Stimulated activated CD4-positive, alpha-beta T cell treated with anti-CD3 and anti-CD28 coated beads, Interleukin-15, amount 100 ng/mL, for 1 hour (primary cell): ENCODE data around the gene KITLG.
"Not testable (repeated sequence)": the region's sequence is repeated elsewhere in the genome, so short reads cannot be mapped to it uniquely, and the experiment has no call there.

Experiments
- DNase-seq, 2 donors: peaks; one replicate each; pipeline ENCODE4 v3.0.0-alpha.2; 2020; ENCODE audit warnings: low read depth in 1 of 2, low spot score in 1 of 2

Gene KITLG

DNA sequence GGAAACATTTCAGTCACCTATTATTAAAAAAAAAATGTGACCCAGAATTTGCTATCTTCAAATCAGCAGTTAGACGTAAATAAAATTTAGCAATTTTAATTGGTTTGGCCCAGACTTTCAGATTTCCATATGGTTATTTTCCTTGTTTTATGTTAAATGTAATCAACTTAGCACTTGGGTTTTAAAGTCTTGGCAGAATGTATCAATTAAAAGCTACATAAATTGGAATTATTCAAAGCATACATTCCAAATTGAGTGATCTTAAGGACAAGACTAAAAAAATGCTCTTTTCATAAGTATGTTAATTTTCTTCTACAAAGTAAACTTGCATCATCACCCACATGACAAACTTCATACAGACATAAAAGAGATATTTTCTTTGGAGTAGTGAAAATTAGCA is 3.4 kb downstream of the KITLG start:
- DNase-seq: no peak

DNA sequence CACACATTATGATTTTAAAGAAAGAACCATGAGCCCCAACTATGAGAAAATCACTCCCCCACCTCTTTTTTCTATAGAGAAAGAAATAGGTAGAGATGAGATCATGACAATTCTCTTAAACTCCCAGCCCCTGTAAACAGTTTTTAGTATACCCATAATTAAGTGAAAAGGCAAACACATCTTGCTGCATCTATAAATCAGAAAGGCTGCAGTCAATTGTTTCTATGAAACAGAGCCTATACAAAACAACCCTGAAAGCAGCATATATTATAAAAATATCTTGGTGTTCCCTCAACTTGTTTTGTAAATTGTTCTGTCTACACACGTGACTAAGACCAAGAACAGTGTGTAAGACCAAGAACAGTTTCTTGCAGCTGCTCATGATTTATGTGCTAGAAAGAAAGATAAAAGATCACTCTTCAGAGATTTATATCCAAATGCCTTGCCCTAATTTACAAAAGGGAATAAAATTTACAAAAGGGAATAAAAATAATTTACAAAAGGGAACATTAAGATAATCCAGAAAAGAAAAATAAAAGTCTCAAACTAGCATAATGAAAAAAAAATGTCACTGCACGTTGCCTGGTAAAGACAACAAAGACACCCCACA is 4.8 kb downstream of the KITLG start:
- DNase-seq: no peak

DNA sequence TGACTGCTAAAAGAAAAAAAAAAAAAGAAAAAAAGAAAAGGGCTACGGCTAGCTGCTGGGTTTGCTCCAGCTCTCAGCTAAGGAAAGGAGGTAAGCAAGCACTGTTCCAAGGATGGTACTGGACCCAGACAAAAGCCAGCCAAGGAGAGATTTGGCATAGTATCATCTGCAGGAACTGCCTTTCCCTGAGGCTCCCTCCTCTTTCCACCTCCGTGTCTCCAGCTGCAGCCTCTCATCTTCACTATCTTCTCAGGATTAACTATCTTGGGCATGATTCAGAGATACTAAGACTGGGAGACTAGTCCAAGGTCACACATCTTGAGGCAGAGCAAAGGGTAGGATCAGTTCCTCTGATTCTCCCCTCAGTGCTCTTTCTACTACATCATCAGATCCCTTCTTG is 6.0 kb downstream of the KITLG start:
- no peak for DNase-seq

DNA sequence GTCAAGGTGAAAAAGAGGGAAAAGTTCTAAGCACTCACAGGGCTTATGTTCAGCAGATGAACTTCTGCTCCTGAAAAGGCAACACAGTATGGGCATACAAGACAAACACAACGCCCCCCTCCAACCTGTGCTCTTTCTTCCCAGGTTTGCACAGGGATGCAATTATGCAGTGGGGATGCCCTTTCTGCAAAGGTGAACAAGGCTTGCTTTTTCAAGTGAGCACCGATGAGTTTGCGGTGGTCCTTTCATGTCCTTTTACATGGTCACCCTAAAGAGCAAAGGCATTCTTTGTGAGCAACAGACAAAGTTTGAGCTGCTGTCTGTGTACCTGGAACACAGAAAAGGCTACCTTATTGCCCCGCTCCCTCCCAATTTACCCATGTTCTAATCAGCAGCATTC is 6.7 kb downstream of the KITLG start:
- DNase-seq: no peak

DNA sequence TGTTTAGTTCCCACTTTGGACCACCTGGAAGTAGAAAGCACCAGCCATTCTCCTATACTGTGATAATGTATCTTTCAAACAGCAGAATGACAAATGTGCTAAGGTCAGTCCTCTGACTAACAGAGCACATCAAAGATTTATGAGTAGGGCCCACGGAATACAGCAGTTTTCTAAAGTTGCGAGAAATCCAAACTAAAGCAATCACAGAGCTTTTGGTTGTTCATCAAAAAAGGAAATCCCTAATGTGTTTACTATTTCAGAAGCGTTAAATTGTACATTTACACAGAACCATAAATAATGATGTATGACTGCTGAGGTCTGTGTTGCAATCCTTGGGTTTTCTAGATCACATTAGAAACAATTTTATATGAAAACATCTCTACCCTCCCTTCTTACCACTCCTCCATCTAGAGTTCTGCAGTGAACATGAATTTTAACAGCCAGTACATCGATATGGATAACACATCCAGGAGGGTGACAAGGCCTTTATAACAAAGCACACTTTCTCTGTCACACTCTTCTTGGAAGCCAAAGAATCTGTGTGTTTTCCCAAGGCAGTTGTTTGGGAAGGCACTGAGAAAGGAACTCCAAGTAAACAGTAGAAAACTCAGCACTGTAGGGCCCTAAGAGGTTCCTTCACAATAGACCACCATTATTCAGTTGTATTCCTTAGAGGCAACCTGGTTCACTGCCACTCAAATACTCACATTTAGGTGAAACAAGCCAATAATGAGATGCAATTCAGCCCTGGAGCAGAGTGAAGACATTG is 7.3 kb downstream of the KITLG start:
- no peak for DNase-seq

DNA sequence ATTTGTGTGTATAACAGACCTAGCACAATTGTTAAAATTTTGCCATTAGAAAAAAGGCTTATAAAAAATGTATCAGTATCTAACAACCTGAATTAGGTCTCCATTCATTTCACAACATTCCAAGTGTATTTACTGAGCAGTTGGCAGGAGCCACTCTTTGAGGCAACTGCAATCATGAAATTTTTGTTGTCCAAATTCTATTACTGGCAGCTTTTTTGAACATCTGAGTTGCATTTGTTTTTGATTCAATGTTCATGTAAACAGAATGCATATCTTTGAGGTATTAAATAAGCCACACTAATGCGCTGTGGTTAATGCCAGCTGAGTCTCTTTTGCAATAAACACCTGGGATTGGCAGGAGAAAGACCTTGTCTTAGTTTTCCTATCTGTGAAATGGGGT is 8.7 kb downstream of the KITLG start:
- DNase-seq: no peak

DNA sequence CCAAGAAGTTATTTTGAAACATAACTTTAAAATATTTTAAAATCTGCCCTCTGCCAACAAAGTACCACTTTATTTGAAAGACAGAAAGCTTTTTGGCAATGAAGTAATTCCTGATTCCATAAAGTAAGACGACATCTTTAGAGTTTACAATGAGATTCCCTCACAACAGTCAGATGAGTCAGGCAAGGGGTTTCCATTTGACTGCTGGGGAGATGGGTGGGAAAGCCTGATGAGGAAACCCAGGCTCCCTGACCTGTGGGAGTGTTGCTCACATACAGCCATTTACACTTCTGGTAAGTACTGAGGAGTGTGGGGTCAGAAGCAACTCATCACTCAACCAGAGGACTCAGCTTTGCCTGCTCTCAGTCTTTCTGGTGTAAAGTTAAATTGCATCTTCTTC is 10.2 kb downstream of the KITLG start:
- DNase-seq: no peak

DNA sequence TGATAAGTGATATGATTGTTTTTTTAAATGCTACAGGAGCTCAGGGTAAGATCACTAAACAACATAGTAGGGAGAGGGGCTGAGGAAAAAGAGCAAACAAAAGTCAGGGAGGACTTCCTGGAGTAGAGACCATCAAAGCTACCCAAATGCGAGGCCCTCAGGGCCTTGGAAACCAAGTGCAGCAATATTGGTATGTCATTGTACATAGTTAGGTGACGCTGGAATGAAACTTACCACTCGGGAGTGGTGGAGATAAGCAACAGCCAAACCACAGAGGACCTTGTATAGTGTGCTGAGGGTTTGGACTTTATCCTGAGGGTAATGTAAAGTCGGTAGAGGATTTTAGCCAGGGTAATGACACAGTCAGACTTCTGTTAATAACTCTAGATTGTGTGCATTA is 13.8 kb downstream of the KITLG start:
- DNase-seq: no peak

DNA sequence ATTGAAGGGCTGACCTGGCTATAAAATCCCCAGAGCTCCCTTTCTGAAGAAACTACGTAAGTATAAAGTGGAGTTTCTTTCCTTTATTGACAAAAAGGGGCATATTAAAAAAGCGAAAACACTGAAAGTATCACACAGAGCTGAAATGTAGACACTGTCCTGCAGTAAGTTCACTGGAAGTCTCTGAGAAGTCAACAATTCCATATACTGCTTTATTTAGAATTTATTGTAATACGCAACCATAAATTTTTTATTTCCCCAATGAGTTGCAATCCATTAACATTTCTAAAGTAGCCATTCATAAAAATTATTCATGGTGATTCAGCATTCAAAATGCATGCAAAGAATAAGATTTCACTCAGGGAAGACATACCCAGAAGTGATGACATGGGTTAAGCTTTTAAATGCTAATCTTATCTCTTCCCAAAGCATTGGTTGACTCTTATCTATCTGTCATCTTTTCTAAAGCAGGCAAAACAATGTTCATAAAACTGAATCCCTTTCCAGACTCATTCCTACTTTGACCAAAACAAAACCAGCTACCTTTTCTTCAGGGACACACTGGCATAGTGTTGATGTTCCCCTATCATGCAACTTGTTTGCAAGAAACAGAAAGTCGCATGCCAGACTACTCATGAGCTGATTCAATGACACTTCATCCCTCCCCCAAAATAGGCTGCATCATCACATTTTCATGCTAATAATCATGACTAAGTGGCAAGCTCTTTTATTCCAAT is 17.3 kb downstream of the KITLG start:
- DNase-seq: no peak

DNA sequence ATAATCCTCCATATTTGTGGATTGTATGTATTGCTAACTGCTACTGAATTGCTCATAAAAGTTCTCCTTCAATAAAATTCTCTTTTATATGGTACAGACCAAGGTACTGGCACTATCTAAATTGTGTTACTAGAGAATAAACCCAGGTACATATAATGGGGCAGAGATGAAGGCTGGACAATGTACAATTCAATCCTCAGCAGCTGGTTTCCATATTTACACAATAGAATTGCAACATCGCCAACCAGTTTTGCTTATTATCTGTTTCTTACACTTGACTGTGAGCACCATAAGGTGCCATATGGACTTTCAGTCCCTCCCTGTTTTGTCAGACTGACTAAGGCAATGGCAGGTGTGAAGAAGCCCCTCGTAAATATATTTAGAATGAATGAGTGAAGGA is 18.1 kb downstream of the KITLG start:
- DNase-seq: no peak

DNA sequence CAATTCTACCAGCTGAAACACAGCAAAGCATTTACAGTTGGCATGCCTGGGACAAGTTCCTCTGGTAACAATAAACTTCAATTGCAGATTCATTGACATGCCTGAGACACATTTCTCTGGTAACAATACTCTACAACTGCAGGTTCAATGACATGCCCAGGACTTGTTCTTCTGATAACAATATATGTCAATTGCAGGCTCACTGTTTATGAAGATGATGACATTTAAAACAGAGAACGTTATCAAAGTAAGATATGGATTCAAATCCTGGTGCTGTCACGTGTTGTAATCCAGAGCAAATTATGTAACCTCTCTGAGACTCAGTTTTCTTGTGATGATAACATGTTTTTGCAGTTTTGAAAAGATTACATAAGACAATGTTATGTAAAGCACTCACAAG is 20.5 kb downstream of the KITLG start:
- no peak for DNase-seq

DNA sequence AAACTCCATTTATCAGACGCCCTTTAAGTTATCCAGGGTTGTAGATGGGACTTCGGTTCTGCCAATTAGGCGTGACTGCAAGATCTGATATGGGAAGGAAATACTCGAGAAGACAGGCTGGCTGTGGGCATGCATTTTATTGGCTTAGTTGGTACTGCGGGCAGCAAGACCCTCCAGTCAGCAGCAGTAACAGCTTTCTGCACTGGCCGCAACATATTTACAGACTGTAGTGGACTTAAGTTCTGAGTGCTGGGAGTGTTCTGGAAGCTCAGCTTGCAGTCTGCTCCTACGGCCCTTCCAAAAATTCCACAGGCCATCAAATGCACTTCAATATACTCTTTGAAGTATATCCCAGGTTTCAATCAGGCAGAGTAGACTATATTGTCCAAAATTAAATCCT is 21.1 kb downstream of the KITLG start:
- no peak for DNase-seq

DNA sequence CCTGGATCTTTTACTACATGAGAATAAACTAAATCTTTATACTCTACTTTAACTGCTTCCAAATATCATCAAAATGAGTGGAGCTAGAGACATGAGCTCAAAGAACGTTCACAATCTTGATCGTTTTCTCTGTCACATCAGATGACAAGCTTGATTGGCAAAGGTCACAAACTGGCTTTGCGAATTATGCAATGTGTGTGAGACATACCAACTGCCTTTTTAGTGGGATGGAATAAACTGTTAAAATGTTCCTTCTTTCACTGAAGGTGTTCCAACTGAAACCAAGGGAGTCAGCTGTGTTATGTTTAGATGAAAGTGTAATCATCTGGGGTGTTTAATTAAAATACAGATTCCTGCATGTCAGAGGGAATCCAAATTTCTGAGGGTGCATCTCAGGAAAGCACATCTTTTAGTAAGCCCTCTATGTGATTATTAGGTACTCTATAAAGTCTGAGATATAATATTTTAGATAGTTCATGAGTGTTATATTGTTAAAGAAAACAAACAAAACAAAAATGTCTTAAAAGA is 21.9 kb downstream of the KITLG start:
- DNase-seq: no peak

DNA sequence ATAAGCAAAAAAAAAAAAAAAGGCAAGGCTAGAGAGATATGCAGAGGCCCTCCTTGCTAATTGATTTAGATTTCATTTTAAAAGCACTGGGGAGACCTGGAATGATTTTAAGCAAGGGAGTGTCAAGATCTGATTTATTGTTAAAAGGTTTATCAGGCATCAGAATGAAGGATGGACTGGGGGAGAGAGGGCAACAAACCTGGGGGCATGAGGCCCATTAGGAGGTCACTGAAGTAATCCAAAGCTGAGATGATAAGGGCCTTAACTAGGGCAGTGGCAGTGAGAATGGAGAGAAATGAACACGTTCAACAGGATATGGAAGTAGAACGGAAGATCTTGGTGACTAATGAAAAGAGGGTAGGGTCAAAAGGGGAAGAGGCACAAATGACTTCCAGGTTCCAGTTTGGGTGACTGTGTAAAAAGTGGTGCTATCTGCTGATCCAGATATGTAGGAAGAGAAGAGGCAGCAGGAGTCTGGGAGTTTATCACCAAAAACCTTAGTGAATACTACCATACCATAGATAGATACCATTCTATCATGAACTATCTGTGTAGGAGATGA is 24.0 kb downstream of the KITLG start:
- DNase-seq: no peak

DNA sequence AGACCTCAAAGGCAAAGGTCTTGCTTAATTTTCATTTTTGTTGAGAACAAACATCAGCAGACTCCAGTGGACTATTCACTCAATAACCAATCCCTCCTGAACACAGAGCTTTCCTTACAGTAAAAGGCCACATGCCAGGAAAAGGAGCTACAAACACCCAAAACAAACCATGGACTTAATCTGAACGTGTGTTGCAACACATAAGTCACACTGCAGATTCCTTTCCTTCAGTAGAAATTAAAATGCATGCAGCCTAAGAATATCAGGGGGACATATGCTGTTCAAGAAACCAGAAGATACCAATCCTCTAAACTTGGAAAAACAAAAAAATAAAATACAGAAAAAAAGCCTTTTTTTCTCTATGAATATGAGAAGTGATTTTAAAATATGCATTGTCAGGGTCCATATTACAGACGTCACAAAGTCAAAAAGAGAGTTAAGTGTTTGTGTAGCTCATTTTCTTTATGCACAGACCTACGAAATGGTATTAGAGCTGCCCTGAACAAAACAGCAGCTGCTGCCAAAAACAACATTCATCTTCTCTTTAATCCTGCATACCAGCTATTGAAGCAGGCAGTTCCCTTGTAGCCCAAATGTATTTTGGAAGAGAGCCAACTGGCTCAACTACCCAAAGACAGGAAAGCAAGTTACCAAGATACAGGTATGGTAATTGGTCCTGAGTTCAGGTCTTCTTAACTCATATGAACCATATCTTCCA is 26.2 kb downstream of the KITLG start:
- DNase-seq: no peak

DNA sequence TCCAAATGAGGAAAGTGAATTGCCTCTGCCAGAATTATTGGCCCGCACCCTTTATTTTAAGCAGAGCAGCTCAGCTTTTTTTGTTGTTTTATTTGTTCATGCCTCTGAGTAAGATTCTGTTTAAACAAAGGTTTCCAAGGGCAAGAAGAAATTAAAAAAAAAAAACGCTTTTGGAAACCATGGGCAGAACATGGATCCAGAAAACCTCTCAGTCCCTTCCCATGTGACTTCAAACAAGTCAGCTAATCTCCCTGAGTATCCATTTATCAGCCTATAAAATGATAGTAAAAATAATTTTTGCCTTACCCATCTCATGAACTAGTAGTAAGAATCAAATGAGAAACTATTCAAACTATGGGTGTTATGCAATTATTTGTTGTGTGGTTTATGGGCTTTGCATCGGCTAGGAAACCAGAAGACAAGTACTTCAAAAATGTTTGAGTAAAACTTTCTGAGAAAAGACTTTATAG is 27.6 kb downstream of the KITLG start:
- DNase-seq: no peak

DNA sequence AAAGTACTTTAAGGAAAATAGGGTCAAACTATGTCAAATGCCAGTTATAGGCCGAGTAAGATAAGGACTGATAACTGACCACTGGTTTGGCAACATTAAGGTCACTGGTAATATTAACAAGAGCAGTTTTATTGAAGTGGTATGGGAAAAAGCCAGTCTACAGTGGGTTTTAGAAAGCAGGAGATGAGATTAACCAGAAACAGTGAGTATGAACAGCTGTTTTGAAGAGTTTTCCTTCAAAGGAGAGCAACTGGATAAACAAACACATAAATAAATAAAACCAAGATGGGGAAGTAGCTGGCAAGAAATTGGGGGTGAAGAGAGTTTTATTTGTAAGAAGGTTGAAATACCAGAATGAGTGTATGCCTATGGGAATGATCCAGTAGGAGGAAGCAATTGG is 30.3 kb downstream of the KITLG start:
- no peak for DNase-seq

DNA sequence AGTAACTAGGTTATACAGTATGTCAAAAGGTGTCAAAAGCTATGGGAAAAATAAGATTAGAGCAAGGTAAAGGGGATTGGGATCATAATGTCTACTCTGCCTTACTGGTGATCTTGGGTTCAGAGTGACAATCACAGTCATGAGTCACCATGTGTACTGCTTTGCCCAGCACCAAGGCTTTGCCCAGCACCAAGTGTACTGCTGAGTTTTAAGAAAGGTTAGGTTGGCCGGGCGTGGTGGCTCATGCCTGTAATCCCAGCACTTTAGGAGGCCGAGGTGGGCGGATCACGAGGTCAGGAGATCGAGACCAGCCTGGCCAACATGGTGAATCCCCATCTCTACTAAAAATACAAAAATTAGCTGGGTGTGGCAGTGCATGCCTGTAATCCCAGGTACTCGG is 32.3 kb downstream of the KITLG start:
- not testable (repeated sequence) for DNase-seq

DNA sequence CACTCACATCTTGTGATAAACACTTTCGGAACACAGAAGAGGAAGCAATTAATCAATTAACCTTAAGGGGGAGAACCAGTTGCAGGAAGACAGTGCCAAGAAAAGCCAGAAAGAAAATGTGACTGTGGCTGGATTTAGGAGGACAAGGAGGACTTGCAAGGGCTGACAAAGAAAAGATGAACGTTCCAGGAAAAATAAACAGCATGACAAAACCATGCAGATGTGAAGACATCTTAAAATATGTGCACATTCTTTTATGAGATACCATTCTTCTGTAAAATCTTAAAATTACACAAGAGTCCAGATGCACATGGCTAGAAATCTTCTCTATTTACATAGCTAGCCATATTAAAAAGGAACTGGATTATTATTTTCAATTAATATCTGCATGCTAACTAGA is 33.4 kb downstream of the KITLG start:
- DNase-seq: no peak

DNA sequence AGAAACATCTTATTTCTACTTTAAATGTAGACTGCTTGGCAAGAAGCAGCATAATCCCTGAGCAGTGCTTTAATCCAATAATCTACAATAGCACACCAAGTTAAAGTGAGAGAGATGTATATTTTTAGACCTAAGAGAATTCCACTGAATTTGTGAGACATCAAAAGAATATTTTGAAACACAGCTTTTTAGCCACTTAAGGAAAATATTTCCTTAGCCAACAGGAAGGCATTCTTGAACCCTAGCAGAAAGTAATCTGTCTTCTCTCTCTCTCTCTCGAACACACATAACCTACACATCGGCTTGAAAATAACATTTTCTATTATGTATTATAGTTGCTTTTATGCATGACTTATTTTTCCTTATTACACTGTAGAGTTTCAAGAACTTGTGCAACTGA is 34.0 kb downstream of the KITLG start:
- no peak for DNase-seq
